Activated naive CD8-positive, alpha-beta T cell treated with anti-CD3 and anti-CD28 coated beads for 36 hours (primary cell): ENCODE measurements around the gene PHACTR3. TPM values are rescaled to one million over a fixed set of nuclear protein-coding genes. Genes with fewer than 3 reads are reported as not detected.

Experiments used
- DNase-seq: peaks from one replicate; pipeline ENCODE4 v3.0.0; 2021
- H3K27ac Mint-ChIP-seq: one replicate; pipeline ENCODE4 v1.8.0; 2022; ENCODE audit warnings: mild to moderate bottlenecking, moderate library complexity, mixed read lengths
- H3K27me3 Mint-ChIP-seq: one replicate; pipeline ENCODE4 v1.8.0; 2022; ENCODE audit warnings: mild to moderate bottlenecking, mixed read lengths
- H3K36me3 Mint-ChIP-seq: one replicate; pipeline ENCODE4 v1.8.0; 2021; ENCODE audit warnings: mild to moderate bottlenecking, mixed read lengths
- H3K4me1 Mint-ChIP-seq: one replicate; pipeline ENCODE4 v1.8.0; 2021; ENCODE audit warnings: mixed read lengths
- H3K4me3 Mint-ChIP-seq: one replicate; pipeline ENCODE4 v1.8.0; 2022; ENCODE audit warnings: mild to moderate bottlenecking, moderate library complexity, mixed read lengths
- H3K9me3 Mint-ChIP-seq: one replicate; pipeline ENCODE4 v1.8.0; 2022; ENCODE audit warnings: mixed read lengths
- total RNA-seq, 2 experiments: library from RNA; stranded (reverse); gene quantifications; one replicate each; pipeline ENCODE4 v1.2.3, GENCODE V29; 2021

Gene PHACTR3
- total RNA-seq, 2 experiments from 2014 or later = not detected

DNA sequence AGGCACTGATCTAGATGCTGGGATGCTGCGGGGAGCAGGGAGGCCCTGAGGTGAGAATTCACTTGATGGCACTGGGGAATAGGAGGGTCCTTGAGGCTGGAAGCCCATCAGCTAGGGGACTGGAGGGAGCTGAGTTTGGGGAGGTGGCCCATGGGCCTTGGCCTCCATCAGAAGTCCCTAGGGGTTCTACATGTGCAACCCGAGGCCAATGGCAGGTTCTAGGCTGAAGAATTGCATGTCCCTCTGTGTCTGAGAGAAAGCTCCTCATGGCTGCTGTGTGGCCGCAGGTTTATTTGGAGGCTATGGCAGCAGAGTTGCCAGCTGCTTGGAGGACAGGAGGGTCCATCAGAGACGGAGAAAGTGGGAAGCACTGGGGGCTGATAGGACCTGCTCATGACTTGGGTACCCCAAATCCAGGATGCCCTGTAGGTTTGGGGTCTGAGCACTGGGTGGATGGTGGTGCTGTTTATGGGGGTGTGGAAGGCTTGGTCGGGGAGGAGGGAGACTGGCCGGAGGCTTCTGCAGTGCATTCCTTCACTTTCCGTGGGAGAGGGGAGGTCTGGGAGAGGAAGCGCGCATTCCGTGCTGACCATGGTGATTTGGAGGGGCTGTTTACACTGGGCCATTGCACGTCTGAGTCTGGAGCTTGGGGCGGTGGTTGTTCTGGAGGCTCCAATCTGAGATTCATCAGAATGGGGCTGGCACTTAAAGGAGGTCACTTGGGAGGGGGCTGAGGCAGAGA is 24.8 kb upstream of the PHACTR3 start:
- DNase-seq = no peak
- Mint-ChIP-seq H3K4me3 (no peak overlapping the region), H3K36me3 (no peaks in the 10 kb centered on the region), H3K9me3 (no peaks in the 10 kb centered on the region), H3K4me1 (no peaks in the 10 kb centered on the region), H3K27ac (no peak overlapping the region), H3K27me3 (peaks cover 45% of the 10 kb centered on the region)

GRCh38 chr20:59580146-59580946 is 24.0 kb upstream of the PHACTR3 start:
- no peak overlapping the region for H3K27ac Mint-ChIP-seq
- H3K9me3 Mint-ChIP-seq = no peaks in the 10 kb centered on the region
- no peaks in the 10 kb centered on the region for H3K36me3 Mint-ChIP-seq
- no peak for DNase-seq
- H3K4me1 Mint-ChIP-seq = no peaks in the 10 kb centered on the region
- no peak overlapping the region for H3K4me3 Mint-ChIP-seq
- peaks cover 40% of the 10 kb centered on the region for H3K27me3 Mint-ChIP-seq

GRCh38 chr20:59580991-59581401 is 23.3 kb upstream of the PHACTR3 start:
- Mint-ChIP-seq H3K36me3 (no peaks in the 10 kb centered on the region), H3K27ac (no peak overlapping the region), H3K27me3 (peaks cover 33% of the 10 kb centered on the region), H3K9me3 (no peaks in the 10 kb centered on the region), H3K4me1 (peaks cover 4% of the 10 kb centered on the region), H3K4me3 (no peak overlapping the region)
- DNase-seq = no peak

- H3K4me1 Mint-ChIP-seq = peaks cover 5% of the 10 kb centered on the region
- H3K27me3 Mint-ChIP-seq = peaks cover 24% of the 10 kb centered on the region
- no peak for DNase-seq
- no peaks in the 10 kb centered on the region for H3K36me3 Mint-ChIP-seq
- H3K9me3 Mint-ChIP-seq = no peaks in the 10 kb centered on the region
- no peak overlapping the region for H3K27ac Mint-ChIP-seq
- no peak overlapping the region for H3K4me3 Mint-ChIP-seq
Measured at GRCh38 chr20:59581993-59582679, 22.2 kb upstream of the PHACTR3 start.

- DNase-seq = no peak
- Mint-ChIP-seq H3K36me3 (no peaks in the 10 kb centered on the region), H3K27ac (no peak overlapping the region), H3K4me1 (peaks cover 5% of the 10 kb centered on the region), H3K4me3 (no peak overlapping the region), H3K27me3 (peaks cover 14% of the 10 kb centered on the region), H3K9me3 (no peaks in the 10 kb centered on the region)
Measured at GRCh38 chr20:59583428-59584277, 20.7 kb upstream of the PHACTR3 start.

GRCh38 chr20:59584278-59584925 is 19.9 kb upstream of the PHACTR3 start:
- H3K9me3 Mint-ChIP-seq = no peaks in the 10 kb centered on the region
- peaks cover 8% of the 10 kb centered on the region for H3K27me3 Mint-ChIP-seq
- peaks cover 5% of the 10 kb centered on the region for H3K4me1 Mint-ChIP-seq
- DNase-seq = no peak
- no peak overlapping the region for H3K27ac Mint-ChIP-seq
- H3K36me3 Mint-ChIP-seq = no peaks in the 10 kb centered on the region
- no peak overlapping the region for H3K4me3 Mint-ChIP-seq

GRCh38 chr20:59585714-59586409 is 18.5 kb upstream of the PHACTR3 start:
- Mint-ChIP-seq H3K9me3 (no peaks in the 10 kb centered on the region), H3K4me3 (no peak overlapping the region), H3K36me3 (no peaks in the 10 kb centered on the region), H3K27me3 (no peaks in the 10 kb centered on the region), H3K27ac (no peak overlapping the region), H3K4me1 (peaks cover 5% of the 10 kb centered on the region)
- no peak for DNase-seq

DNA sequence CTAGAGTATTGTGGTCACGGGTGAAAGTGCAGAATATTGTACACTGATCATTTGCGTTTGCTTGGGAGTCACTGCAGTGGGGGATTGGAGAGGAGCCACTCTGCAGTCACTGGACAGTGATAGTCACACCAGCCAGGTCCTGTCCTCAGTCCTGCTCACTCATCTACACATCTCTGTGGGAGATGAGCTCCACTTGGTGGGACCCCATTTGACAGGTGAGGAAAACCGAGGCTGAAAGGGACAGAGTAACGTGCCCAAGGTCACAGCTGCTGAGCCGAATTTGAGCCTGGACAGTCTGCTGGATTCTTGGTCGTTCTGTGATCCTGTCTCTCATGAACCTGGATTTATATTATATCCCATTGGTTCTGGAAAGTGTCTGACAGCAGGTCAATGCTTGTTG is 17.7 kb upstream of the PHACTR3 start:
- DNase-seq = no peak
- H3K4me1 Mint-ChIP-seq = peaks cover 5% of the 10 kb centered on the region
- H3K9me3 Mint-ChIP-seq = no peaks in the 10 kb centered on the region
- no peaks in the 10 kb centered on the region for H3K27me3 Mint-ChIP-seq
- no peak overlapping the region for H3K27ac Mint-ChIP-seq
- H3K4me3 Mint-ChIP-seq = no peak overlapping the region
- no peaks in the 10 kb centered on the region for H3K36me3 Mint-ChIP-seq

DNA sequence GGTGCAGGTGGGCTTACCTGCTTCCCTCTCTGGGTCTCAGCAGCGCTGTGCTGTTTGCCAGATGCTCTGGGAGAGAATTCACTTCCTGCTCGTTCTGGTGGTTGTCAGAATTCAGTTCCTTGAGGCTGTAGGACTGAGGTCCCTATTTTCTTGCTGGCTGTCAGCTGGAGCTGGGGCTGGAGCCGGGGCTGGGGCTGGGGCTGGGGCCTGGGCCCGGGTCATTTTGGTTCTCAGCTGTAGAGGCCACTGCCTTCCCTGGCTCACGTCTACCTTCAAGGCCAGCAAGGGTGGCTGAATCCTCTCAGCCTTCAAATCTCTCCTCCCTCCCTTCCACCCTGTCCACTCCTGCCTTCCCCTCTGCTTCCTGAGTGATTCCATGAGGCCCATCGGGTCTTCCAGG is 16.8 kb upstream of the PHACTR3 start:
- Mint-ChIP-seq H3K4me1 (peaks cover 5% of the 10 kb centered on the region), H3K9me3 (no peaks in the 10 kb centered on the region), H3K36me3 (no peaks in the 10 kb centered on the region), H3K27me3 (no peaks in the 10 kb centered on the region), H3K27ac (no peak overlapping the region), H3K4me3 (no peak overlapping the region)
- no peak for DNase-seq

GRCh38 chr20:59588236-59588855 is 16.0 kb upstream of the PHACTR3 start:
- Mint-ChIP-seq H3K4me3 (no peak overlapping the region), H3K27me3 (no peaks in the 10 kb centered on the region), H3K4me1 (peaks cover 5% of the 10 kb centered on the region), H3K36me3 (no peaks in the 10 kb centered on the region), H3K9me3 (no peaks in the 10 kb centered on the region), H3K27ac (no peak overlapping the region)
- DNase-seq = no peak

- H3K27ac Mint-ChIP-seq = no peak overlapping the region
- H3K9me3 Mint-ChIP-seq = no peaks in the 10 kb centered on the region
- peaks cover 5% of the 10 kb centered on the region for H3K4me1 Mint-ChIP-seq
- no peak overlapping the region for H3K4me3 Mint-ChIP-seq
- no peak for DNase-seq
- H3K36me3 Mint-ChIP-seq = no peaks in the 10 kb centered on the region
- peaks cover 3% of the 10 kb centered on the region for H3K27me3 Mint-ChIP-seq
Measured at GRCh38 chr20:59589086-59589684, 15.2 kb upstream of the PHACTR3 start.

- H3K9me3 Mint-ChIP-seq = no peaks in the 10 kb centered on the region
- H3K36me3 Mint-ChIP-seq = no peaks in the 10 kb centered on the region
- no peak overlapping the region for H3K27ac Mint-ChIP-seq
- H3K4me1 Mint-ChIP-seq = peaks cover under 1% of the 10 kb centered on the region
- no peak overlapping the region for H3K4me3 Mint-ChIP-seq
- H3K27me3 Mint-ChIP-seq = peaks cover 10% of the 10 kb centered on the region
- DNase-seq = no peak
Measured at GRCh38 chr20:59591061-59591460, 13.3 kb upstream of the PHACTR3 start.

GRCh38 chr20:59596690-59597089 is 7.7 kb upstream of the PHACTR3 start:
- Mint-ChIP-seq H3K9me3 (no peaks in the 10 kb centered on the region), H3K36me3 (no peaks in the 10 kb centered on the region), H3K27me3 (peaks cover 39% of the 10 kb centered on the region), H3K27ac (no peak overlapping the region), H3K4me3 (no peak overlapping the region), H3K4me1 (no peaks in the 10 kb centered on the region)
- DNase-seq = no peak
